Mononuclear cell (primary cell): Measurements from ENCODE around the gene RFX3. TPM values are rescaled to one million over a fixed set of nuclear protein-coding genes. Genes with fewer than 3 reads are reported as not detected.

Experiments used
- H3K27me3 ChIP-seq: 2 replicates; pipeline ENCODE4 v1.6.0; 2011; ENCODE audit warnings: low read length, control low read depth; ENCODE audit not compliant: insufficient read depth
- H3K4me1 ChIP-seq: 2 replicates; pipeline ENCODE4 v1.5.1; 2011; ENCODE audit warnings: mild to moderate bottlenecking, low read length, control low read depth; ENCODE audit not compliant: insufficient read depth
- H3K4me3 ChIP-seq: 2 replicates; pipeline ENCODE4 v1.5.1; 2011; ENCODE audit warnings: mild to moderate bottlenecking, low read length, moderate library complexity
- H3K9me3 ChIP-seq: 2 replicates; pipeline ENCODE4 v1.5.1; 2011; ENCODE audit warnings: low read depth, mild to moderate bottlenecking, control low read depth, low read length
- total RNA-seq: library from RNA; depleted of rRNA; stranded (reverse); fragments of >200 nt; gene quantifications from one replicate; pipeline ENCODE4 v1.2.3, GENCODE V29; 2012

Gene RFX3
- total RNA-seq, 1 donor, result 11.9 TPM

DNA sequence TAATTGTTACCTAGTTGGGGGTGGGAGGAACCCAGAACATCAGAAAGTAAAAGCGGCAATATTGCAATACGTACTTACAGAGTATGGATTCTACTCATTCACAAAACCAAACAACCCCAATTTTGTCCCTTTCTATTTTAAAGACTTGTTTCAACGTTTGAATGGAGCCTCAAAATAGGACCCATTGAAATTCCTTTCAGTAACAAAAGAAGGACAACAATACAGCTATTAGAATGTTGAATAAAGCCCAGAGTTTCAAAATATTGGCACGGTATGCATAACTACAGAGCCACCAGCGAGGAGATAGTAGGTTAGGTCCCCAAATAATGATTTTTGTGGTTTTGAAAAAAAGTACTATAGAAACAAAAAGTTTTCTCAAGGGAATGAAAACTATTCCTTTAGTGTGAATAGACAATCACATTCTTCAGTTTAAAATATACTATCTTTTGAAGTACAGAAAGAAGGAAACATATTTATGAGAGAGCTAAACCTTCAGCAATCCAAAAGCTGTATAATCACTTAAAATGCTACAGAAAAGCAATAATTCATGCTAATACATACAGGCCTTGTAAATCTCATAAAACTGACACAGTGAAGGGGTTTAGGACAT is 235.5 kb downstream of the RFX3 start:
- Histone ChIP-seq H3K9me3 (no peaks in the 10 kb centered on the region), H3K4me3 (no peak overlapping the region), H3K27me3 (no peaks in the 10 kb centered on the region), H3K4me1 (peaks cover 3% of the 10 kb centered on the region)

DNA sequence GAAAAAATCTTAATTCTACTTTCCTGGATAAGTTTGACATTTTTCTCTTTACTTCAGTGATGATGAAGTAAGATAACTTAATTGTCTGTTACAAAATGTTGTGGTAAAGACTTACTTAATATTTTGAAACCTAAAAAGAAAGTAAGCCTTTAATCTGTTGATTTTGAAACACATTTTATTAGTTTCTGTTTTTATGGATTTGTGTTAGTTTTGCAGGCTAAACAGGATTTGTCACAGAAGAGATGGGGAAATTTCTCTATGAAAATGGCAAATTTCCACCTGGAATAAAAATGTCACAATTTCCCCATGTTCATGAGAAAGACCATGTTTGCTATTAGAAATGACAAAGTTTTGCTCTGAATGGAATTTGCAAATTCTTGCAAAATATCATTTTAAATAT is 237.1 kb downstream of the RFX3 start:
- Histone ChIP-seq H3K4me3 (no peak overlapping the region), H3K9me3 (no peaks in the 10 kb centered on the region), H3K4me1 (peaks cover 3% of the 10 kb centered on the region), H3K27me3 (no peaks in the 10 kb centered on the region)

DNA sequence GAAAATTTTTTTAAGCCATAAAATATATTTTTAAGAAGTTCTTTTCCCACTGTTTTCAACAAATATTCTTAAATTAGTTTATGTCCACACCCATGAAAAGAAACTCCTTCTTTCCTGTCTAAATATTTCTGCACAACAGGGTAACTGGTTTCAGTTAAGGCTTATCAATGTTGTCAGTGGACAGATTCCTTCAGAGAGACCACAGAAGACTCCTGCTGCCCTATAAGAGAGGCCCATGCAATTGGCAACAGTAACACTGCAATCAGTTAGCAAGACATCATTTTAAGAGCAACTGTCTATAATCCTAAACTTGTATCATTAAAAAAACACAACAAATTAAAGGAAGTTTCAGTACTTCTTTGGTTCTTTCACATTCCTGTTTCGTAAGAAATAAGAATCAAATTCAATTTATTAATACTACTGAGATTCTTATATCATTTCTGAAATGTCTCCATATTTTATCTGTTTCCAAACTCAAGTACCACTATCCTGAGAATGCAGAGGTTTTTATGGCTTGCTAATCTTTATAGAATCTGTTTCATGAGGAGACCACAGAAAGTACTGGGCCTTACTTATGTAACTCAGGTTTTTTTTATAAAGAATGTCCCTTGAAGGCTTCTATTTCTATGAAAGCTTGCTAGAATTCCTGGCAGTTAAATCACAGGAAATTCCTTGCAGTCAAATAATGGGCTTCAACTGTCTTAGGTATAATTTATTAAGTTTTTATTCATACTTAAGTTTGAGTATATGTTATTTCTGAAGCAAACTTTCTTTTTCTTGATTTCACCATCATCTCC is 240.2 kb downstream of the RFX3 start:
- H3K9me3 ChIP-seq, result no peaks in the 10 kb centered on the region
- H3K4me1 ChIP-seq, result peaks cover 3% of the 10 kb centered on the region
- no peak overlapping the region for H3K4me3 ChIP-seq
- no peaks in the 10 kb centered on the region for H3K27me3 ChIP-seq

DNA sequence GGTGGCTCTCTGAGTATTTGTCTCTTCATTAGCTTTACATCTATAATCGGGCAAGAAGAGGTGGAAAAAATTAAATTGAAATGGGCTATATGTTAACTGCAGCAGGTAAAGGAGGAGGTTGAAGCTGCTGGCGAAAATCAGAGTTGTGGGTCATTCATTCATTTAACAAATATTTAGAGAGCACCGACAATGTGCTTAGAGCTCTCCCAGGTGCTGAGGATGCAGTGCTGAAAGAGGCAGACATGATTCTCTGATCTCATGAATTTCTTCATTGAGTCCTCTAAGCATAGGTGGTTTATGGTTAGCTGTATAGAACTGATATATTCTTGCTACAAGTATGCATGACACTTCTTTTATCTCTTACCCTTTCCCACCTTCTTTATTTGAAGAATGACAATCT is 243.4 kb downstream of the RFX3 start:
- peaks cover under 1% of the 10 kb centered on the region for H3K4me1 ChIP-seq

DNA sequence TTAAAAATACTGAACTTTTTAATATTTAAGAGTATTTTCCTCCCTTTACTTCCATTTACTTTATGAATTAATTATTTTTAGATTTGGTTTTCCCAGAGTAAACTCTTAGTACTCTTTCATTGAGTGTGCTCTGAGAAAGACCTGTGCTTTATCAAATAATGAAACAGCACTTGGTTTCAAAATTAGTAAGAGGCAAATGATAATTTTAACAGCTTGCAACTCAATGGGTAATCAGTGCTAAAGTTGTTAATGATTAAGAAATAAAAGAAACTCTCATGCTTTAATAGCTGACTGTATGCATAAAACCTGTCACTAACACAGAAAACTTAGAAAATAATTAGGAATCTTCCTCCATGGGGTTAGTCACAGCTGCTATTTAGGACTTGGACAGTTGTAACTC is 244.4 kb downstream of the RFX3 start:
- Histone ChIP-seq H3K4me1 (no peaks in the 10 kb centered on the region), H3K4me3 (no peak overlapping the region), H3K9me3 (no peaks in the 10 kb centered on the region), H3K27me3 (no peaks in the 10 kb centered on the region)

More for the DNA sequence above, 243.4 kb downstream of the RFX3 start:
- Histone ChIP-seq H3K4me3 (no peak overlapping the region), H3K9me3 (no peaks in the 10 kb centered on the region), H3K27me3 (no peaks in the 10 kb centered on the region)

DNA sequence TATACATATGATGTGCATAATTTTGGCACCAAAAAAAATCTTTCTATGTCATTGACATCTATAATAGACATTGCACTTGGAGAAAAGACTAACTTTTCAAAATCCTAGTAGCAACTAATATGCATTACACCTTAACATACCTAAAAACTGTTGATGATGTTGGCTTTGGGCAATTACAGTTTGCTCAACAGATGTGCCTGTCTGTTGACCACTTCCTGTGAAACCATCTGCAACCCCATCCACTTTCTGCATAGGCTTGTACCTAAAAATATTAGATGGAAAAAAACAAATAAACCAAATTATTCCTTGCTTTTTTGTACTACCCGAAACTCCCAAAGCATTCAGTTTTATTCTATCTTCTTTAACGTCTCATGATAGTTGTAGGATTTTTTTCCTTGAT is 248.6 kb downstream of the RFX3 start:
- no peaks in the 10 kb centered on the region for H3K9me3 ChIP-seq
- no peaks in the 10 kb centered on the region for H3K27me3 ChIP-seq
- H3K4me3 ChIP-seq, result no peak overlapping the region
- H3K4me1 ChIP-seq, result no peaks in the 10 kb centered on the region

GRCh38 chr9:3271581-3271980 is 254.2 kb downstream of the RFX3 start:
- Histone ChIP-seq H3K4me1 (no peaks in the 10 kb centered on the region), H3K9me3 (no peaks in the 10 kb centered on the region), H3K4me3 (no peak overlapping the region), H3K27me3 (no peaks in the 10 kb centered on the region)

DNA sequence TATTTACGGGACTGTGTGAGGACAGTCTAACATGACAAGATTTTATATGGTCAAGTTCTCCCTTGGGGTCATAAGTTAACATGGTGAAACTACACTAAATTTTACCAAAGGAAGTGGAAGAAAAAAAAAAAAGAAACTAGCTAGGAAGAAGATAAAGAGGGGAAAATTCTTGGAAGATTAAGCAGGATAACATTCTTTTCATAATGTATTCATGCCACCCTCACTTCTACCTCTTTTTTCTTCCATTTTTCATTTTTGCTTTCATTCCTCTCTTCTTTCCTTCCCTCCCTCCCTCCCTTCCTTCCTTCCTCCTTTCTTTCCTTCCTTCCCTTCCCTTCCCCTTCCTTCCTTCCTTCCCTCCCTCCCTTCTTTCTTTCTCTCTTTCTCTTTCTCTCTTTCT is 254.6 kb downstream of the RFX3 start:
- no peaks in the 10 kb centered on the region for H3K4me1 ChIP-seq
- H3K4me3 ChIP-seq, result no peak overlapping the region
- no peaks in the 10 kb centered on the region for H3K9me3 ChIP-seq
- no peaks in the 10 kb centered on the region for H3K27me3 ChIP-seq

DNA sequence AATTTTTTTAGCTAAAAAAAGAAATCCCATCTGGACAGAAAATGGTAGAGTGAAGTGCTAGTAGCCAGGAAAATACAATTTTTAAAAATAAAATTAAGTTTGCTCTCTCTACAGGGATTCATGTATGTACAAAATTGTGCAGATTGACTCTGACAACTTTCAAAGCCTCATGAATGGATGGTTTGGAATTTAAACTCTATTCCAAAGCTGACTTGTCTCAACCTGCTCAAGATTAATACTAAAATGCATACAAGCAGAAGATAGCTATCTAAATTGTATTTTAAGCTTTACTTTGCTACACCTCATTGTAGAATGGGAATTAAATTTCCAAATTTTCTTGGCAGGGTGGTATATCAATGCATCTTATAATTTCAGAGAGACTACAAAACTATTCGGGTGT is 257.6 kb downstream of the RFX3 start:
- no peak overlapping the region for H3K4me3 ChIP-seq
- no peaks in the 10 kb centered on the region for H3K9me3 ChIP-seq
- H3K4me1 ChIP-seq, result no peaks in the 10 kb centered on the region
- H3K27me3 ChIP-seq, result no peaks in the 10 kb centered on the region

DNA sequence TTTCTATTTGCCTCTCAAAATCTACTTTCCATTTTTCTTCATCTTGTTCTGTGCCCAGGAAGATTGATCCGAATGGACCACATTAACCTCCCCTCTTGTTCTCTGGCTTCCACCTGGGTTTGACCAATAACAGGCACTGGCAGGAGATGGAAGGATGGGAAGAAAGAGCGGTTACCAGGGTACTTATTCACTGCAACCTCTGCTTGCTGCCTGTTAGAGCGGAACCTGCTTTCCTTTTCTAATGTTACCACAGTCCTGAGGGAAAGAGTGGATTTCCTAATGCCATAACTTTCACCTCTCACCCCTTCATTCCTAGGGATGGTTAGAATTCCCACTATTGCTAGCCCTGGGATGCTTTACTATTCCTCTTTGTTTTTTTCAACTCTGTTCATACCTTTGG is 262.1 kb downstream of the RFX3 start:
- Histone ChIP-seq H3K27me3 (no peaks in the 10 kb centered on the region), H3K4me3 (no peak overlapping the region), H3K4me1 (no peaks in the 10 kb centered on the region), H3K9me3 (no peaks in the 10 kb centered on the region)

GRCh38 chr9:3262826-3263529 is 262.8 kb downstream of the RFX3 start:
- Histone ChIP-seq H3K4me3 (no peak overlapping the region), H3K27me3 (no peaks in the 10 kb centered on the region), H3K9me3 (no peaks in the 10 kb centered on the region)

GRCh38 chr9:3261484-3261883 is 264.3 kb downstream of the RFX3 start:
- Histone ChIP-seq H3K4me1 (no peaks in the 10 kb centered on the region), H3K27me3 (no peaks in the 10 kb centered on the region), H3K9me3 (no peaks in the 10 kb centered on the region), H3K4me3 (no peak overlapping the region)

More at GRCh38 chr9:3262826-3263529, 262.8 kb downstream of the RFX3 start:
- no peaks in the 10 kb centered on the region for H3K4me1 ChIP-seq

DNA sequence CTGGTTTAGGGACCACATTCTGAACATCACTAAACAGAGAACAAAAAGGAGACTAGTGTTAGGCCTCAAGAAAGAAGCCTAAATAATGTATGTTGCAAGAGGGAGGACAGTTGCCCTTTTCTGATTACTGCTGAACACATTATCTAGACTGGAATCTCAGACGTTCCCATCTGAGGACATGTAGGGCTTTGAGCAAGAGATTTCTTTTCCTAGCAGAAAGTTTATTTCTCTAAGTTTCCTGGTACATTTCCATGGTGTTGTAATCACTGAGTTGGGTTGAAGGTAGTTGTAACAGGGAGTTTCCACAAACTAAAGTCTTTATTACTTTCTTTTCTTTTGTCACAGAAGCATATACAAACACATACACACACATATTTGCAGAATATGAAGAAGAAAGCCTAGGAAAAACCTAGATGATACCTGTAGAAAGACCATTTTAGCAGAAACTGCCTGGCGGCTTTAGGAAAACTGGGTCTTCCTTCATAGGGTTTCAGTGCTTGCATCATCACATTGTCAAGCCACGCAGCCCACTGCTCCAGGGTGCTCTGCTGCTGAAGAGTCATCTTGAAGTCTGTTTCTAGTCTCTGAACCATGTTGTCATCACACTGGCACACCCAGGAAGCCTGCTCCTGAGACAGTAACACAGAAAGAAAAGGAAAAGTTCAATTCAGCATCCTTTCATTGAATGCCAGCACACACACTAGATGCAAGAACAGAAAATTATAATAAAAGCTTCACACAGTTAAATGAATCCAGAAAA is 269.1 kb downstream of the RFX3 start:
- no peaks in the 10 kb centered on the region for H3K27me3 ChIP-seq
- no peaks in the 10 kb centered on the region for H3K9me3 ChIP-seq
- H3K4me3 ChIP-seq, result no peak overlapping the region
- no peaks in the 10 kb centered on the region for H3K4me1 ChIP-seq

DNA sequence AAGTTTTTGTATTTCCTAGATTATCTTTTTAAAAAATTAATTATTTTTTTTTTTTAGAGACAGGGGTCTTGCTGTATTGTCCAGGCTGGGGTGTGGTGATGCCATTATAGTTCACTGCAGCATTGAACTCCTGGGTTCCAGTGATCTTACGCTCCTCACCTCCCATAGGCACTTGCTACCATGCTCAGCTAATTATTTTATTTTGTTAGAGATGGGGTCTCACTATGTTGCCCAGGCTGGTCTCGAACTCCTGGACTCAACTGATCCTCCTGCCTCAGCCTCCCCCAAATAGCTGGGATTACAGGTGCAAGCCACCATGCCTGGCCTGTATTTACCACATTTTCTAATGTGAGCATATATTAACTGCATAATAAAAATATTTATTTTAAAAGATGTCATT is 274.5 kb downstream of the RFX3 start:
- H3K4me1 ChIP-seq, result no peaks in the 10 kb centered on the region

GRCh38 chr9:3250741-3251140 is 275.1 kb downstream of the RFX3 start:
- H3K4me1 ChIP-seq, result peaks cover under 1% of the 10 kb centered on the region
- no peaks in the 10 kb centered on the region for H3K27me3 ChIP-seq
- no peak overlapping the region for H3K4me3 ChIP-seq
- H3K9me3 ChIP-seq, result no peaks in the 10 kb centered on the region

More for the DNA sequence above, 274.5 kb downstream of the RFX3 start:
- Histone ChIP-seq H3K9me3 (no peaks in the 10 kb centered on the region), H3K27me3 (no peaks in the 10 kb centered on the region), H3K4me3 (no peak overlapping the region)
